ENCODE data around the gene ZNF48.

DNA sequence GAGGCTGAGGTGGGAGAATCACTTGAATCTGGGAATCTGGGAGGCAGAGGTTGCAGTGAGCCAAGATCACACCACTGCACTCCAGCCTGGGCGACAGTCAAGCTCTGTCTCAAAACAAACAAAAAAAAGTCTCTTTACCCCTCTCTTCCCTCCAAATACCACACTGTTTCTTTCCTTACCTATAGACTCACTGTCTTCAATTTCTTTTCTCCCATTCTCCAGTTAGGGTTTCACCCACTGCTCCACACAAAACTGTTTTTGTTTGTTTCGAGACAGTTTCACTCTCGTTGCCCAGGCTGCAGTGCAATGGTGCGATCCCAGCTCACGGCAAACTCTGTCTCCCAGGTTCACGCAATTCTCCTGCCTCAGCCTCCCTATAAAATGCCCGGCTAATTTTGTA lies 34.0 kb upstream of the ZNF48 start:
- TF ChIP-seq, protein P1, sequence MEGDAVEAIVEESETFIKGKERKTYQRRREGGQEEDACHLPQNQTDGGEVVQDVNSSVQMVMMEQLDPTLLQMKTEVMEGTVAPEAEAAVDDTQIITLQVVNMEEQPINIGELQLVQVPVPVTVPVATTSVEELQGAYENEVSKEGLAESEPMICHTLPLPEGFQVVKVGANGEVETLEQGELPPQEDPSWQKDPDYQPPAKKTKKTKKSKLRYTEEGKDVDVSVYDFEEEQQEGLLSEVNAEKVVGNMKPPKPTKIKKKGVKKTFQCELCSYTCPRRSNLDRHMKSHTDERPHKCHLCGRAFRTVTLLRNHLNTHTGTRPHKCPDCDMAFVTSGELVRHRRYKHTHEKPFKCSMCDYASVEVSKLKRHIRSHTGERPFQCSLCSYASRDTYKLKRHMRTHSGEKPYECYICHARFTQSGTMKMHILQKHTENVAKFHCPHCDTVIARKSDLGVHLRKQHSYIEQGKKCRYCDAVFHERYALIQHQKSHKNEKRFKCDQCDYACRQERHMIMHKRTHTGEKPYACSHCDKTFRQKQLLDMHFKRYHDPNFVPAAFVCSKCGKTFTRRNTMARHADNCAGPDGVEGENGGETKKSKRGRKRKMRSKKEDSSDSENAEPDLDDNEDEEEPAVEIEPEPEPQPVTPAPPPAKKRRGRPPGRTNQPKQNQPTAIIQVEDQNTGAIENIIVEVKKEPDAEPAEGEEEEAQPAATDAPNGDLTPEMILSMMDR (conservative IDR thresholded peaks at IDR 0.05; ENCODE audit: low read length), result no peak
- no peak for TF ChIP-seq EZH2phosphoT487 (IDR thresholded peaks at IDR 0.05; ENCODE audit: borderline replicate concordance, low read depth, low read length)

Measured in OCI-LY7 (cell line).